Measurements from ENCODE around the gene RBFOX2. TPM values are rescaled to one million over a fixed set of nuclear protein-coding genes. Genes with fewer than 3 reads are reported as not detected.
A peak's percentile ranks its signal among the peaks of the same experiment; 100 is the strongest.

The RBFOX2 gene
- total and polyA plus RNA-seq, 11 donors = 31.0 to 102 (median 84.0) TPM

- no peaks in the 10 kb centered on the region for H3K36me3 ChIP-seq
- 78 to 90% (median 83%) methylated on average over 1 of the region's 1 CpG for WGBS, 4 donors
- no peaks in the 10 kb centered on the region for H3K9me3 ChIP-seq
- TF ChIP-seq POLR2A (IDR thresholded peaks at IDR 0.05) = no peak
- TF ChIP-seq CTCF (IDR thresholded peaks at IDR 0.05) = no peak
- H3K4me3 ChIP-seq = peak overlapping the region in 1 of 12 donors; percentile 50
- H3K4me1 ChIP-seq = peaks cover 3 to 88% (median 42%) of the 10 kb centered on the region in 12 donors
- peak overlapping the region in 9 of 12 donors; percentile 34 to 89 (median 86) for H3K27ac ChIP-seq
- intact Hi-C loops (cut with DNase I) = loop anchor here in 5 of 10 donors (5.0 to 10.0 kb wide), 2 partner anchors 47 to 49 kb away; no protein-coding TSS in a partner anchor
- ATAC-seq (no peak), DNase-seq (no peak)
- H3K27me3 ChIP-seq = no peaks in the 10 kb centered on the region
Observed at GRCh38 chr22:35891442-35891841, 137.2 kb downstream of the RBFOX2 start.

GRCh38 chr22:35889071-35889470 is 139.6 kb downstream of the RBFOX2 start:
- WGBS, 4 donors = 89 to 94% (median 89%) methylated on average over 4 of the region's 4 CpGs
- Histone ChIP-seq H3K4me1 (peaks cover 3 to 77% (median 37%) of the 10 kb centered on the region in 12 donors), H3K36me3 (no peaks in the 10 kb centered on the region), H3K9me3 (no peaks in the 10 kb centered on the region), H3K27me3 (no peaks in the 10 kb centered on the region), H3K27ac (peak overlapping the region in 1 of 12 donors; percentile 6), H3K4me3 (no peak overlapping the region)
- TF ChIP-seq CTCF (IDR thresholded peaks at IDR 0.05) (no peak), POLR2A (IDR thresholded peaks at IDR 0.05) (no peak)
- intact Hi-C loops (cut with DNase I) = no loop called here
- DNase-seq = no peak
- ATAC-seq = no peak

GRCh38 chr22:35888181-35888870 is 140.3 kb downstream of the RBFOX2 start:
- no peak for DNase-seq
- peaks cover 3 to 79% (median 39%) of the 10 kb centered on the region in 12 donors for H3K4me1 ChIP-seq
- no peak for ATAC-seq
- TF ChIP-seq CTCF (IDR thresholded peaks at IDR 0.05) (no peak), POLR2A (IDR thresholded peaks at IDR 0.05) (no peak)
- intact Hi-C loops (cut with DNase I) = no loop called here
- no peaks in the 10 kb centered on the region for H3K9me3 ChIP-seq
- whole genome bisulfite sequencing, 4 donors = 84 to 88% (median 87%) methylated on average over 2 of the region's 2 CpGs
- H3K36me3 ChIP-seq = no peaks in the 10 kb centered on the region
- no peak overlapping the region for H3K4me3 ChIP-seq
- H3K27me3 ChIP-seq = no peaks in the 10 kb centered on the region
- H3K27ac ChIP-seq = no peak overlapping the region

- intact Hi-C loops (cut with DNase I) = no loop called here
- no peak for ATAC-seq
- TF ChIP-seq POLR2A (IDR thresholded peaks at IDR 0.05) (no peak), CTCF (IDR thresholded peaks at IDR 0.05) (no peak)
- Histone ChIP-seq H3K27ac (peak overlapping the region in 2 of 12 donors; percentile 28 to 29), H3K9me3 (no peaks in the 10 kb centered on the region), H3K27me3 (no peaks in the 10 kb centered on the region), H3K4me1 (peaks cover 3 to 79% (median 39%) of the 10 kb centered on the region in 12 donors), H3K4me3 (no peak overlapping the region), H3K36me3 (no peaks in the 10 kb centered on the region)
- 59 to 72% (median 70%) methylated on average over 2 of the region's 2 CpGs for WGBS, 4 donors
- no peak for DNase-seq
Observed at GRCh38 chr22:35887296-35887875, 141.2 kb downstream of the RBFOX2 start.
